ENCODE data around the gene CKS1B. TPM values are rescaled to one million over a fixed set of nuclear protein-coding genes. Genes with fewer than 3 reads are reported as not detected.

Gene CKS1B
- total and polyA plus RNA-seq, 9 of the 15 experiments (the other 6 are each of a cell fraction or from before 2014, with no cell fraction given): 215 to 1,103 (median 460) TPM

GRCh38 chr1:154955718-154956543 lies 18.6 kb upstream of the CKS1B start, which contains the start of gene PBXIP1 (continued):
- TF ChIP-seq SIN3A (IDR thresholded peaks at IDR 0.05; ENCODE audit: borderline replicate concordance in 2 of 2, control insufficient read depth in 1 of 2, low read depth in 2 of 2, low read length in 2 of 2) (0 out of 4 replicates have a peak, but pooled peaks of 1 of the 2 experiments have one; percentile 24), ZNF592 (IDR thresholded peaks at IDR 0.05) (no peak), NR2C2 (CRISPR knock-in tag; IDR thresholded peaks at IDR 0.05) (peak; percentile 25; the same call in 1 of the 2 replicates), NR2C2 (tag; IDR thresholded peaks at IDR 0.05) (no peak), CHD2 (IDR thresholded peaks at IDR 0.05; ENCODE audit: low read depth, low read length) (no peak; the same call in 1 of the 2 replicates), RAD51 (IDR thresholded peaks at IDR 0.05; ENCODE audit: borderline replicate concordance, low read depth) (peak; percentile 93), MYNN (IDR thresholded peaks at IDR 0.05) (no peak), MYNN (CRISPR knock-in tag; IDR thresholded peaks at IDR 0.05) (no peak), ZNF311 (CRISPR knock-in tag; IDR thresholded peaks at IDR 0.05) (no peak), TEAD2 (tag; IDR thresholded peaks at IDR 0.05) (no peak), ZNF12 (CRISPR knock-in tag; IDR thresholded peaks at IDR 0.05) (no peak), STAT5B (CRISPR knock-in tag; IDR thresholded peaks at IDR 0.05) (no peak), PKNOX1 (IDR thresholded peaks at IDR 0.05) (peak; percentile 29; the same call in 1 of the 2 replicates), C11orf30 (IDR thresholded peaks at IDR 0.05; ENCODE audit: low read depth) (peak; percentile 43)
- TF ChIP-seq, protein P1, sequence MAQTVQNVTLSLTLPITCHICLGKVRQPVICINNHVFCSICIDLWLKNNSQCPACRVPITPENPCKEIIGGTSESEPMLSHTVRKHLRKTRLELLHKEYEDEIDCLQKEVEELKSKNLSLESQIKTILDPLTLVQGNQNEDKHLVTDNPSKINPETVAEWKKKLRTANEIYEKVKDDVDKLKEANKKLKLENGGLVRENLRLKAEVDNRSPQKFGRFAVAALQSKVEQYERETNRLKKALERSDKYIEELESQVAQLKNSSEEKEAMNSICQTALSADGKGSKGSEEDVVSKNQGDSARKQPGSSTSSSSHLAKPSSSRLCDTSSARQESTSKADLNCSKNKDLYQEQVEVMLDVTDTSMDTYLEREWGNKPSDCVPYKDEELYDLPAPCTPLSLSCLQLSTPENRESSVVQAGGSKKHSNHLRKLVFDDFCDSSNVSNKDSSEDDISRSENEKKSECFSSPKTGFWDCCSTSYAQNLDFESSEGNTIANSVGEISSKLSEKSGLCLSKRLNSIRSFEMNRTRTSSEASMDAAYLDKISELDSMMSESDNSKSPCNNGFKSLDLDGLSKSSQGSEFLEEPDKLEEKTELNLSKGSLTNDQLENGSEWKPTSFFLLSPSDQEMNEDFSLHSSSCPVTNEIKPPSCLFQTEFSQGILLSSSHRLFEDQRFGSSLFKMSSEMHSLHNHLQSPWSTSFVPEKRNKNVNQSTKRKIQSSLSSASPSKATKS (CRISPR knock-in tag; IDR thresholded peaks at IDR 0.05): no peak
